K562 treated with DMSO at 1 percent for 12 hours (cell line): Measurements from ENCODE around the gene HLA-DMB. TPM values are rescaled to one million over a fixed set of nuclear protein-coding genes. Genes with fewer than 3 reads are reported as not detected.

Source experiments
- total RNA-seq: library from RNA; unstranded; fragments of 300-600 nt; gene quantifications from 2 replicates; pipeline ENCODE4 v1.2.3, GENCODE V29; 2022; ENCODE audit not compliant: insufficient read depth

Gene HLA-DMB
- not detected in 2 replicates for total RNA-seq

GRCh38 chr6:32940656-32941213, at the start of gene HLA-DMB:
TSS of gene HLA-DMB (minus strand) at chr6:32941028. CDS start at chr6:32940807, 221 bp downstream.

DNA sequence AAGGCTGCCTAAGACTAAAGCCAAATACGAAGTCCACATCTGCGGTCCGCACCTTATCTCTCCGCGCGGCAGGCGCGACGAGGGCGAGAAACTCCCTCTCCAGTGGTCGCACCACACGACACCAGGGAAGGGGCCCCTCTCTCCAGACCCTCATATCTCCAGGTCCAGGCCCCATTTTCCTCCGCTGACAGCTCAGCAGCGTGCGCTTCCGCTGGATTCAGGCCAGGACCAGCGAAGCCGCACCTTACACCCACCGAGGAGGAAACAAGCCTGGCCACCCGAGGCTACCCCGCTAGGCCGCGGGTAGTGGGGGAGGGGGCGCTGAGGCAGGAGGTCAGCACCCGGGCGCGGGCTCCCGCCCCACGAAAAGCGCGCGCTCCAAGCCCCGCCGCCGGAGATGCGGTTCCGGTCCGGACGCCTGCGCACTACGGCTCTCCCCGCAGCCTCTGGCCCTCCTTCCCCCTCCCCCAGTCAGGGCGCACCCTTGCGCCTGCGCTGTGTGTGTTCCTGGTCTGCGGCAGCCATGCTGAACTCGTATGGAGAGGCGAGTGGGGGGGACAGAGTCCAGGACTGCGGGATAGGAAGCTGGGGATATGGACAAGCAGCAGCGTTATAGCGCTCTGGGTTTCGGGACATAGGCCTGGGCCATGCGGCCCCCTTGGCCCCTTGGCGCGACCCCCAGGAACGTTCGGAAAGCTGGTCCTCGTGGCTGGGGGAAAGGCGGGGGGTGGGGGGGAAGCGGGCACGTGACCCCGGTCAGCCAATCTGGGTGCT, 27.5 kb upstream of the HLA-DMB start, which contains the start of gene BRD2:
BRD2 (plus strand) TSS at position 502 of the 774 bp plus-strand sequence. CDS start 4,305 bp downstream, outside the sequence.

GRCh38 chr6:32952817-32953739, 12.2 kb upstream of the HLA-DMB start, which contains the start of gene HLA-DMA:
TSS of gene HLA-DMA (minus strand) at chr6:32953097. CDS start at chr6:32953036, 61 bp downstream.

Other genes starting within 250 kb of the HLA-DMB start
- gene HLA-DQA2, start 199.6 kb downstream of the HLA-DMB start, total RNA-seq = not detected in 2 replicates
- not detected in 2 replicates for gene HLA-DQB2, start 177.5 kb downstream of the HLA-DMB start, total RNA-seq
- gene HLA-DOB, start 124.0 kb downstream of the HLA-DMB start, total RNA-seq = 0.86 and 2.0 TPM in 2 replicates
- 23.1 and 30.2 TPM in 2 replicates for gene TAP2, start 102.3 kb downstream of the HLA-DMB start, total RNA-seq
- 20.9 and 27.9 TPM in 2 replicates for gene PSMB8, start 97.0 kb downstream of the HLA-DMB start, total RNA-seq
- gene TAP1, start 87.3 kb downstream of the HLA-DMB start, total RNA-seq = 16.2 and 24.6 TPM in 2 replicates
- gene PSMB9, start 86.8 kb downstream of the HLA-DMB start, total RNA-seq = 46.8 and 54.1 TPM in 2 replicates
- not detected in 2 replicates for gene HLA-DMA, start 12.1 kb upstream of the HLA-DMB start, total RNA-seq
- 98.6 and 283 TPM in 2 replicates for gene BRD2, start 27.6 kb upstream of the HLA-DMB start, total RNA-seq
- gene HLA-DOA, start 68.6 kb upstream of the HLA-DMB start, total RNA-seq = not detected in 2 replicates
- gene HLA-DPA1, start 132.6 kb upstream of the HLA-DMB start, total RNA-seq = not detected in 2 replicates
- gene HLA-DPB1, start 135.0 kb upstream of the HLA-DMB start, total RNA-seq = not detected in 2 replicates